HEK293T (cell line): ENCODE measurements around the gene PALLD.

ENCODE experiments used
- CTCF ChIA-PET: fragments of 350-600 bp; formaldehyde crosslinking; extraction: SDS; loops from one replicate; lab custom pipeline; 2021; ENCODE audit warnings: antibody characterized with exemption, inconsistent platforms; lab: Yijun Ruan, JAX
- POLR2A ChIA-PET: fragments of 350-600 bp; formaldehyde crosslinking; extraction: SDS; loops from one replicate; lab custom pipeline; 2020; ENCODE audit warnings: antibody characterized with exemption, inconsistent platforms; lab: Yijun Ruan, JAX
- DNase-seq: peaks from one replicate; pipeline ENCODE4 v3.0.0; 2012; ENCODE audit warnings: mixed read lengths; ENCODE audit errors: extremely low spot score
- ARNT ChIP-seq: fragments of 450-650 bp; IDR thresholded peaks from 2 replicates; pipeline ENCODE4 v1.6.1; 2017; ENCODE audit warnings: mild to moderate bottlenecking
- BHLHE40 ChIP-seq: fragments of 450-650 bp; IDR thresholded peaks from 2 replicates; pipeline ENCODE4 v1.6.1; 2016; ENCODE audit warnings: mild to moderate bottlenecking, moderate library complexity, borderline replicate concordance
- CTBP1 ChIP-seq: fragments of 450-650 bp; IDR thresholded peaks from 2 replicates; pipeline ENCODE4 v1.6.1; 2016; ENCODE audit warnings: borderline replicate concordance
- ELF4 ChIP-seq: fragments of 450-650 bp; IDR thresholded peaks from 2 replicates; pipeline ENCODE4 v1.6.1; 2017; ENCODE audit warnings: antibody characterized with exemption
- FOXA1 ChIP-seq: fragments of 450-650 bp; IDR thresholded peaks from 2 replicates; pipeline ENCODE4 v1.6.1; 2016; ENCODE audit warnings: mild to moderate bottlenecking
- FOXK2 ChIP-seq: fragments of 450-650 bp; IDR thresholded peaks from 2 replicates; pipeline ENCODE4 v1.6.1; 2016; ENCODE audit warnings: mild to moderate bottlenecking
- FOXM1 ChIP-seq: fragments of 450-650 bp; IDR thresholded peaks from 2 replicates; pipeline ENCODE4 v1.6.1; 2017; ENCODE audit warnings: mild to moderate bottlenecking, borderline replicate concordance
- HDGF ChIP-seq: fragments of 450-650 bp; IDR thresholded peaks from 2 replicates; pipeline ENCODE4 v1.6.1; 2017; ENCODE audit warnings: antibody characterized with exemption, borderline replicate concordance
- L3MBTL2 ChIP-seq: fragments of 450-650 bp; conservative IDR thresholded peaks from 2 replicates; pipeline ENCODE4 v1.6.1; 2016; ENCODE audit warnings: mild to moderate bottlenecking
- LEF1 ChIP-seq: fragments of 450-650 bp; IDR thresholded peaks from 2 replicates; pipeline ENCODE4 v1.6.1; 2017; ENCODE audit warnings: mild to moderate bottlenecking, borderline replicate concordance
- NFRKB ChIP-seq: fragments of 450-650 bp; IDR thresholded peaks from 2 replicates; pipeline ENCODE4 v1.6.1; 2016; ENCODE audit warnings: mild to moderate bottlenecking, moderate library complexity
- SP1 ChIP-seq: fragments of 450-650 bp; IDR thresholded peaks from 2 replicates; pipeline ENCODE4 v1.6.1; 2017
- SUZ12 ChIP-seq: fragments of 450-650 bp; IDR thresholded peaks from 2 replicates; pipeline ENCODE4 v1.6.1; 2016; ENCODE audit warnings: mild to moderate bottlenecking
- TARDBP ChIP-seq: fragments of 450-650 bp; IDR thresholded peaks from 2 replicates; pipeline ENCODE4 v1.6.1; 2016
- ZNF384 ChIP-seq: fragments of 450-650 bp; IDR thresholded peaks from 2 replicates; pipeline ENCODE4 v1.6.1; 2016
- TF ChIP-seq, protein P1 (sequence below): fragments of 450-650 bp; IDR thresholded peaks from 2 replicates; pipeline ENCODE4 v1.6.1; 2016

The PALLD gene

DNA sequence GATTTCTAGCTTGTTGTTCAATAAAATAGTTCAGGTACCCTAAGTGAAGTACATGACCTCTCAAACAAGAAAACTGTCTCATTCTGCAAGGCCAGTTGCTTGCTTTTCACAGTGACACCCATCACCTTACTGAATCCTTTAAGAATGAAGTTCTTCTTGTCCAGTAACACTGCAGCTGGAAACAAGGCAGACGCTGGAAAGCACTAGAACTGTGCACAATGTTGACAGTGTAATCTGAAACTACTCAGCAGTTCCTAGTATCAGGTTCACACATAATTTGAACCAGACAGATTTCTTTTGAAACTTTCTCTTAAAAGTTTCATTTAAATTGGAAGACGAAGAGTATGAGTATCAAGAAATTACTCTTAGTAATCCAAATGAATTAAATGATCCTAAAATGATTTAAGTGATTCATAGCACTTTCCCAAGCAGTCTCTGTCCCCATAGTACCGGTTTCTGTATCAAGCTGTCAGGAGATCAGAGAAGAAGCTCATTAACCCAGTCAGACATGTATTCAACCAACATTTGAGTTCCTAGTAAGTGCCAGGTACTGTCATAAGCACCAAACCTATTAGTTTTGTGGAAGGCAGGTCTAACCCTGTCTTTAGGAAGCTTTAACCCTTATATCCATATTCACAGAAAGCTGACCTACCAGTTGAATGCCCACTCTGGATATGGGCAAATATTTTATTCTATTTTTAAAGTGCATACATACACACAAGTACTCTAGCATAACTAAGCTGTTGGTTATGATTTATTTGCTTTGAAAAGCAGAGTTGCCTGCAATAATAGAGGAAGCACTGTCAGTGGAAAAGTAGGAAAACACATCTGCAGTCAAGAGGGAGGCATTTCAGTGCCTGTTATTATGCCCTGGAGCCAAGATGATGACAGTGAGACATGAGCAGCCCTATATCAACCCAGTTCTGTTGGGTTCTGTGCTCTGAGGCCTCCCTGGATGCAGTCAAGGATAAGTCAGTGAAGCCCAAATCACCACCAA lies 63.6 kb downstream of the PALLD start:
- no peak for TF ChIP-seq FOXA1
- TF ChIP-seq, protein P1, sequence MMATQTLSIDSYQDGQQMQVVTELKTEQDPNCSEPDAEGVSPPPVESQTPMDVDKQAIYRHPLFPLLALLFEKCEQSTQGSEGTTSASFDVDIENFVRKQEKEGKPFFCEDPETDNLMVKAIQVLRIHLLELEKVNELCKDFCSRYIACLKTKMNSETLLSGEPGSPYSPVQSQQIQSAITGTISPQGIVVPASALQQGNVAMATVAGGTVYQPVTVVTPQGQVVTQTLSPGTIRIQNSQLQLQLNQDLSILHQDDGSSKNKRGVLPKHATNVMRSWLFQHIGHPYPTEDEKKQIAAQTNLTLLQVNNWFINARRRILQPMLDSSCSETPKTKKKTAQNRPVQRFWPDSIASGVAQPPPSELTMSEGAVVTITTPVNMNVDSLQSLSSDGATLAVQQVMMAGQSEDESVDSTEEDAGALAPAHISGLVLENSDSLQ, result 0 out of 2 replicates have a peak, but pooled peaks have one; percentile 2
- DNase-seq, result no peak
- ChIA-PET POLR2A (interaction anchor here (1.0 kb wide), 1 partner anchor 10 kb away, joined by 3 read pairs; no protein-coding TSS in a partner anchor), CTCF (interaction anchor here (0.6 to 1.9 kb wide), 7 partner anchors 25 to 407 kb away, joined by 3 to 6 read pairs (median 4); no protein-coding TSS in a partner anchor)

DNA sequence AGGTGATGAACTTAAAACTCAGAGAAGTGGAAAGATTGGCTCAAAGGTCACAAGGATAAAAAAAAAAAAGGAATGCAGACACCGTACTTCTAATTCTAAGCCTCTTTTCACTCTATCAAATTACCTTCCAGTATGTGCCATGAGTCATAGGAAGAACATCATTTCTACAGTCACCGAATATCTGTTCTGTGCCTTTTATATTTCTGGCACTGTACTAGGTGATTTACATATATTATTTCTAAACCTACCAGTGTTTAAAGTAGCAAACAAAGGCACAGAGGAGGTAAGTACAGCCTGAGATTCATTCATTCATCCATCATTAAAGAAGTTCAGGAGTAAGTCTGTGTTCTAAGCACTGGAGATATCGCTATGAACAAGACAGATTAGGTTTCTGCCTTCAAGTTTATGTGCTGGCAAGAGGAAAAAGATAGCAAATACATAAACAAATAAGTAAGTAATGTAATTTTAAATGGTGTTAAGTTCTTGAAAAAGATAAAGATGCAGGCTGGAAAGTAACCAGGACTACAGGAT lies 65.3 kb downstream of the PALLD start:
- POLR2A ChIA-PET, result no interaction called here
- CTCF ChIA-PET, result interaction anchor here (0.7 to 1.9 kb wide), 3 partner anchors 23 to 360 kb away, joined by 3 to 6 read pairs (median 3); no protein-coding TSS in a partner anchor
- TF ChIP-seq ZNF384 (peak; percentile 60), L3MBTL2 (no peak)
- no peak for DNase-seq

DNA sequence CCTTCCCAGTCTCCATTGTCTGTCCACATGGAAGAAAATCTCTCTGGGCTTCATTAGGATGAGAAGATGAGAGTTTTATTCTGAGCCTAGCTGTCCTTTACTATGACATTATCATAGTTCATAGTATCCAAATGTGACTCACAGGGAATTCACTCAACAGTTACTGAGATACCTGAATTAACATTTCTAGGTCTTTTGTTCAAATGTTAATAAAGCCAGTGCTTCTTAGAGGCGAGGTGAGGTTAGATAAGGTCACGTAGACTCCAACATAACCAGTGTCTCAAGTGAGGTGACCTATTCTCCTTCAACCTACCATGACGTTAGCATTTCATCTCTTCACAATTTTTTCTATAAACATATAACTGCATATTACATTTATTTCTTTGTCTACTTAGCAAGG lies 67.2 kb downstream of the PALLD start:
- POLR2A ChIA-PET, result no interaction called here
- CTCF ChIA-PET, result no interaction called here
- TF ChIP-seq HDGF (no peak), LEF1 (no peak), ZNF384 (no peak), TARDBP (no peak)
- TF ChIP-seq, protein P1, result no peak
- no peak for DNase-seq

DNA sequence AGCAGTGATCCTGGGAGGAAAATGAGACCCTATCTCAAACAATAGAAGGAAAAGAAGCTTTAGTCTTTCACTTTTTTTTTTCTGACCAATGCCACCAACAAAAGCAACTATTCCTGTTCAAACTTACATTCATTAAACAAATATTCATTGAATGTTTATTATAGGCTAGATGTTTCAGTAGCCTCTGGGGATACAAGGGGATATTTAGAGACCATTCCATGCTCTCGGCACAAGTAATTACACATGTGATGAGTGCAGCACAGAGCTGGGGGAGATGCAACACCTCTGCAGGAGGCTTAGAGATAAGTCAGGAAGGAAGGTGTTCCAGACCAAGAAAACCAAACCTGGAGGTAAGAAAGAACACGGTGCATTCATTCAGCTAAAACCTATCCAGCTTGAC lies 68.3 kb downstream of the PALLD start:
- TF ChIP-seq ZNF384 (no peak), NFRKB (no peak), ELF4 (no peak), HDGF (no peak), FOXK2 (no peak), FOXA1 (no peak), FOXM1 (no peak), L3MBTL2 (no peak), ARNT (no peak), SP1 (no peak)
- TF ChIP-seq, protein P1, result no peak
- POLR2A ChIA-PET, result no interaction called here
- CTCF ChIA-PET, result interaction anchor here (0.9 to 1.1 kb wide), 2 partner anchors 20 to 357 kb away, joined by 3 read pairs; no protein-coding TSS in a partner anchor
- no peak for DNase-seq

DNA sequence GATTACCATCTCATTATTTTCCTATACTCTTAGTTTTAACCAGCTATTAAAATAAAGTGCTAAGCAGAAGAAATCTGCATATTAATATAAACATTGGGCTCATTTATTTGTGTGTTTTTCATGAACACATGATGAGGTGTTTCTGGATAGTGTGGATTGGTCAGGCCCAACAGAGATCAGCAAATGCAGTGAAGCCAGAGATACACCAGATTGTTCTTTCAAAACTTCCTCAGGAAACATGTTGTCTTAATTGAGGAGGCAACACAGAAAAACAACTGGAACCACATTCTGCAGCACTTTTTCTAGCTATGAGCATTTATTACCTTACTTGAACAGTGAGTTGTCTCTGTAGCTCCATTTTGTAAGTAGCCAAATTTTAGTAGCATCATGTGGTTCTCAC lies 69.9 kb downstream of the PALLD start:
- no peak for DNase-seq
- TF ChIP-seq FOXM1 (no peak), LEF1 (no peak), TARDBP (no peak), ELF4 (no peak), CTBP1 (no peak), NFRKB (no peak), L3MBTL2 (no peak), ZNF384 (no peak), FOXK2 (no peak), ARNT (no peak), HDGF (no peak), SUZ12 (no peak), FOXA1 (no peak)
- TF ChIP-seq, protein P1, result no peak
- CTCF ChIA-PET, result no interaction called here
- POLR2A ChIA-PET, result no interaction called here

DNA sequence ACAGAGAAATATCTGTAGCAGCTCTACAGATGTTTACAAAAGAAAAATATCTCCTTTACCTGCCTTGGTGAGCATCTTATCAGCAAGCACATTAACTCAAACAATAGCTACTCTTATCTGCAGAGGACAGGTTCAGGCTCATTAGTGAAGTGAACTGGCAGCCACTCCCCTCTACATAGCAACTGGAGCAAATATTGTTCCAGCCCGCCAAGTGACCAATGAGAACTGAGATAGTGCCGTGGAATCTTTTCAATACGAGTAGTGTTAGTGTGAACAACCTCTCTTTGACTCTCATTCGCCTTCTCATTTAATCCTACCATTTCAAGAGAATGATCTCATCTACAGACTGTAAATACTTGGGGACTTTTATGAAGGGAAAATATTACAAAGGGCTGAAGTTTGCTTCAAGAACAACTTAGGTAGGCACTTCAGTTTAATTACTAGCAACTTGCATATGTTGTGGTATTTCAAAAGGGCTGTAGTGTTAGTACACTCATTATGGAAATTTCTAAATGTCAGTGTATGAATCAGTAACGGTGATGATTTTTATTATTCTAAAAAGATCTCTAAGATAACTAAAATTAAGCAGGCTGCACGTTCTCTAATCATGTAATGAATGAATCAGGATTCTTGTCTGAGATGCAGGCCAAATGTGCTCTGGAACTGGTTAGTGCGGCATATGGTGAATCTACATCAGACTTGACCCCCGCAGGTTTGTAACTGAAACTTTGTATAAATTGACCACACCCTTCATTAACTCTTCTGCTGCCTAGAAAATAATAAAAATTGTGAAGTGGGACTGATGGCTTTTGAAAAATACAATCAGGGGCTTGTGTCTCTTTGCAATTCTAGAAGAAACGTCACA lies 72.4 kb downstream of the PALLD start:
- CTCF ChIA-PET, result no interaction called here
- POLR2A ChIA-PET, result no interaction called here

More for the DNA sequence above, 72.4 kb downstream of the PALLD start:
- DNase-seq, result peak; percentile 55
- TF ChIP-seq SP1 (no peak), TARDBP (no peak), BHLHE40 (no peak)
